WTC11 (cell line): ENCODE results near the gene TGM1. TPM values are rescaled to one million over a fixed set of nuclear protein-coding genes. Genes with fewer than 3 reads are reported as not detected.

ENCODE experiments used
- ATAC-seq: fragments of 200-7000 bp; cut with Tn5 transposase; 2 replicates; pipeline ENCODE4 v1.10.0; 2021; ENCODE audit warnings: mild to moderate bottlenecking, moderate library complexity
- CTCF ChIA-PET: fragments of 300-600 bp; sonication (Branson Sonifier 250); formaldehyde crosslinking; loops from one replicate; lab custom pipeline; 2021; ENCODE audit warnings: antibody characterized with exemption; lab: Charles Lee
- POLR2A ChIA-PET: fragments of 350-600 bp; sonication (Branson Sonifier 250); formaldehyde crosslinking; loops from one replicate; lab custom pipeline; 2021; ENCODE audit warnings: antibody characterized with exemption; lab: Charles Lee
- DNase-seq: peaks from one replicate; pipeline ENCODE4 v3.0.0; 2021; ENCODE audit warnings: low spot score
- H3K27ac Mint-ChIP-seq: 2 replicates; pipeline ENCODE4 v1.8.0; 2021; ENCODE audit warnings: mixed read lengths
- H3K27me3 Mint-ChIP-seq: 2 replicates; pipeline ENCODE4 v1.8.0; 2021; ENCODE audit warnings: low read depth, mild to moderate bottlenecking, moderate library complexity, mixed read lengths
- H3K36me3 Mint-ChIP-seq: 2 replicates; pipeline ENCODE4 v1.8.0; 2021; ENCODE audit warnings: mixed read lengths
- H3K4me1 Mint-ChIP-seq: 2 replicates; pipeline ENCODE4 v1.8.0; 2022; ENCODE audit warnings: mixed read lengths
- H3K4me3 Mint-ChIP-seq: 2 replicates; pipeline ENCODE4 v1.8.0; 2021; ENCODE audit warnings: mild to moderate bottlenecking, moderate library complexity, mixed read lengths
- H3K9me3 Mint-ChIP-seq: 2 replicates; pipeline ENCODE4 v1.8.0; 2021; ENCODE audit warnings: mixed read lengths
- AFF4 ChIP-seq: sonication (generic); formaldehyde crosslinking; IDR thresholded peaks from 2 replicates; pipeline ENCODE4 v1.8.1; 2023; ENCODE audit warnings: mild to moderate bottlenecking, missing genetic modification reagents, borderline replicate concordance
- CTCF ChIP-seq: fragments of 200-600 bp; IDR thresholded peaks from 2 replicates; pipeline ENCODE4 v1.8.0; 2022; ENCODE audit warnings: antibody characterized with exemption
- E2F5 ChIP-seq: sonication (generic); formaldehyde crosslinking; IDR thresholded peaks from 2 replicates; pipeline ENCODE4 v1.8.1; 2022; ENCODE audit warnings: mild to moderate bottlenecking, moderate library complexity, missing genetic modification reagents
- EMX1 ChIP-seq: fragments of 250-450 bp; sonication (Bioruptor Pico); IDR thresholded peaks from 2 replicates; pipeline ENCODE4 v1.8.0; 2021; ENCODE audit warnings: mild to moderate bottlenecking
- ESRRA ChIP-seq: sonication (generic); formaldehyde crosslinking; IDR thresholded peaks from 2 replicates; pipeline ENCODE4 v1.8.1; 2022; ENCODE audit warnings: mild to moderate bottlenecking, missing genetic modification reagents, borderline replicate concordance
- FOXJ3 ChIP-seq: sonication (generic); formaldehyde crosslinking; IDR thresholded peaks from 2 replicates; pipeline ENCODE4 v1.9.0; 2021; ENCODE audit warnings: missing genetic modification reagents, mild to moderate bottlenecking, borderline replicate concordance
- NR1H2 ChIP-seq: sonication (generic); formaldehyde crosslinking; IDR thresholded peaks from 2 replicates; pipeline ENCODE4 v1.9.0; 2021; ENCODE audit warnings: mild to moderate bottlenecking, moderate library complexity, missing genetic modification reagents
- NR3C1 ChIP-seq: sonication (generic); formaldehyde crosslinking; conservative IDR thresholded peaks from 2 replicates; pipeline ENCODE4 v1.8.1; 2023; ENCODE audit warnings: low read depth, mild to moderate bottlenecking, missing genetic modification reagents
- PRRX2 ChIP-seq: fragments of 250-450 bp; sonication (Bioruptor Pico); IDR thresholded peaks from 2 replicates; pipeline ENCODE4 v1.8.0; 2021; ENCODE audit warnings: mild to moderate bottlenecking
- SOX15 ChIP-seq: fragments of 250-450 bp; sonication (Bioruptor Pico); IDR thresholded peaks from 2 replicates; pipeline ENCODE4 v1.9.0; 2021; ENCODE audit warnings: mild to moderate bottlenecking
- TEAD4 ChIP-seq: sonication (generic); formaldehyde crosslinking; IDR thresholded peaks from 2 replicates; pipeline ENCODE4 v1.8.0; 2022; ENCODE audit warnings: mild to moderate bottlenecking, missing genetic modification reagents
- ZNF232 ChIP-seq: sonication (generic); formaldehyde crosslinking; IDR thresholded peaks from 2 replicates; pipeline ENCODE4 v1.8.0; 2022; ENCODE audit warnings: mild to moderate bottlenecking, missing genetic modification reagents
- ZNF263 ChIP-seq: sonication (generic); formaldehyde crosslinking; IDR thresholded peaks from 2 replicates; pipeline ENCODE4 v1.8.1; 2022; ENCODE audit warnings: low read depth, mild to moderate bottlenecking, moderate library complexity, missing genetic modification reagents
- ZNF423 ChIP-seq: fragments of 250-450 bp; sonication (Bioruptor Pico); IDR thresholded peaks from 2 replicates; pipeline ENCODE4 v2.1.2; 2022; ENCODE audit warnings: mild to moderate bottlenecking, moderate library complexity
- ZNF532 ChIP-seq: fragments of 250-450 bp; sonication (Bioruptor Pico); IDR thresholded peaks from 2 replicates; pipeline ENCODE4 v1.9.0; 2021; ENCODE audit warnings: mild to moderate bottlenecking, borderline replicate concordance
- total RNA-seq: library from RNA; stranded (reverse); gene quantifications from 3 replicates; pipeline ENCODE4 v1.2.3, GENCODE V29; 2021
- TF ChIP-seq, protein P1 (sequence below): sonication (generic); formaldehyde crosslinking; IDR thresholded peaks from 2 replicates; pipeline ENCODE4 v1.8.1; 2023; ENCODE audit warnings: mild to moderate bottlenecking, moderate library complexity, missing genetic modification reagents
- TF ChIP-seq, protein P2 (sequence below): sonication (generic); formaldehyde crosslinking; IDR thresholded peaks from 2 replicates; pipeline ENCODE4 v1.8.1; 2023; ENCODE audit warnings: mild to moderate bottlenecking, missing genetic modification reagents, moderate library complexity
- TF ChIP-seq, protein P3 (sequence below): sonication (generic); formaldehyde crosslinking; IDR thresholded peaks from 2 replicates; pipeline ENCODE4 v1.8.0; 2023; ENCODE audit warnings: missing genetic modification reagents
- TF ChIP-seq, protein P4 (sequence below): sonication (generic); formaldehyde crosslinking; IDR thresholded peaks from 2 replicates; pipeline ENCODE4 v1.8.1; 2023; ENCODE audit warnings: mild to moderate bottlenecking, missing genetic modification reagents

Gene TGM1
- total RNA-seq, 1 experiment from 2014 or later: 5.2 TPM

DNA sequence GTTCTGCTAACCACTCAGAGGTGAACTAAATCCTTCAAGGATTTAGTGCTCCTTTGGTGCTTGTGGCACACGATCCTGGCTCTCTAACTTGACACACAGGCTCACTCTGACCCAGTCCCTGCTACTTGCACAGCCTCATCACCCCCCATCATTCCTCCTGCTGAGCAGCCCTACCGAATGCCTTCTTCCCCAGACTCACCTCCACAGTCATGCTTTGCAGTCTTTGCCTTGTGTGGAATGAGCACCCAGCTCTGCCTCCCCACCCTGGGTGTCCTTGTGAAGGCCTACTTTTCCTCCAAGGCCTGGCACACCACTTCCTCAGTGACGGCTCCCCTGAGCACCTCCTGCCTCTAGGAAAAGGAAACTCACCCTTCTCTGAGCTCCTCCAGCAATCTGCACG is 12.6 kb downstream of the TGM1 start:
- ChIA-PET CTCF (interaction anchor here (0.7 to 3.8 kb wide), 4 partner anchors 8 to 83 kb away, joined by 3 to 26 read pairs (median 9); partner anchors contain the start of gene TINF2), POLR2A (no interaction called here)
- no peaks in the 10 kb centered on the region for H3K36me3 Mint-ChIP-seq
- peaks cover 13% of the 10 kb centered on the region for H3K27me3 Mint-ChIP-seq
- no peak overlapping the region for H3K4me3 Mint-ChIP-seq
- H3K27ac Mint-ChIP-seq: no peak overlapping the region
- no peaks in the 10 kb centered on the region for H3K4me1 Mint-ChIP-seq
- H3K9me3 Mint-ChIP-seq: no peaks in the 10 kb centered on the region
- DNase-seq (no peak), ATAC-seq (no peak)
- TF ChIP-seq ZNF423 (no peak), E2F5 (no peak), ESRRA (CRISPR knock-in tag) (no peak), NR1H2 (CRISPR knock-in tag) (no peak), ZNF532 (CRISPR knock-in tag) (no peak), ZNF263 (no peak), AFF4 (no peak), EMX1 (no peak), NR3C1 (CRISPR knock-in tag) (no peak), CTCF (no peak), PRRX2 (CRISPR knock-in tag) (no peak), TEAD4 (CRISPR knock-in tag) (no peak), ZNF232 (no peak), FOXJ3 (no peak), SOX15 (CRISPR knock-in tag) (no peak)
- TF ChIP-seq, protein P1, sequence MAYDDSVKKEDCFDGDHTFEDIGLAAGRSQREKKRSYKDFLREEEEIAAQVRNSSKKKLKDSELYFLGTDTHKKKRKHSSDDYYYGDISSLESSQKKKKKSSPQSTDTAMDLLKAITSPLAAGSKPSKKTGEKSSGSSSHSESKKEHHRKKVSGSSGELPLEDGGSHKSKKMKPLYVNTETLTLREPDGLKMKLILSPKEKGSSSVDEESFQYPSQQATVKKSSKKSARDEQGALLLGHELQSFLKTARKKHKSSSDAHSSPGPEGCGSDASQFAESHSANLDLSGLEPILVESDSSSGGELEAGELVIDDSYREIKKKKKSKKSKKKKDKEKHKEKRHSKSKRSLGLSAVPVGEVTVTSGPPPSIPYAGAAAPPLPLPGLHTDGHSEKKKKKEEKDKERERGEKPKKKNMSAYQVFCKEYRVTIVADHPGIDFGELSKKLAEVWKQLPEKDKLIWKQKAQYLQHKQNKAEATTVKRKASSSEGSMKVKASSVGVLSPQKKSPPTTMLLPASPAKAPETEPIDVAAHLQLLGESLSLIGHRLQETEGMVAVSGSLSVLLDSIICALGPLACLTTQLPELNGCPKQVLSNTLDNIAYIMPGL: no peak
- TF ChIP-seq, protein P2, sequence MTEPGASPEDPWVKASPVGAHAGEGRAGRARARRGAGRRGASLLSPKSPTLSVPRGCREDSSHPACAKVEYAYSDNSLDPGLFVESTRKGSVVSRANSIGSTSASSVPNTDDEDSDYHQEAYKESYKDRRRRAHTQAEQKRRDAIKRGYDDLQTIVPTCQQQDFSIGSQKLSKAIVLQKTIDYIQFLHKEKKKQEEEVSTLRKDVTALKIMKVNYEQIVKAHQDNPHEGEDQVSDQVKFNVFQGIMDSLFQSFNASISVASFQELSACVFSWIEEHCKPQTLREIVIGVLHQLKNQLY (CRISPR knock-in tag): no peak
- TF ChIP-seq, protein P3, sequence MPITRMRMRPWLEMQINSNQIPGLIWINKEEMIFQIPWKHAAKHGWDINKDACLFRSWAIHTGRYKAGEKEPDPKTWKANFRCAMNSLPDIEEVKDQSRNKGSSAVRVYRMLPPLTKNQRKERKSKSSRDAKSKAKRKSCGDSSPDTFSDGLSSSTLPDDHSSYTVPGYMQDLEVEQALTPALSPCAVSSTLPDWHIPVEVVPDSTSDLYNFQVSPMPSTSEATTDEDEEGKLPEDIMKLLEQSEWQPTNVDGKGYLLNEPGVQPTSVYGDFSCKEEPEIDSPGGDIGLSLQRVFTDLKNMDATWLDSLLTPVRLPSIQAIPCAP: no peak
- TF ChIP-seq, protein P4, sequence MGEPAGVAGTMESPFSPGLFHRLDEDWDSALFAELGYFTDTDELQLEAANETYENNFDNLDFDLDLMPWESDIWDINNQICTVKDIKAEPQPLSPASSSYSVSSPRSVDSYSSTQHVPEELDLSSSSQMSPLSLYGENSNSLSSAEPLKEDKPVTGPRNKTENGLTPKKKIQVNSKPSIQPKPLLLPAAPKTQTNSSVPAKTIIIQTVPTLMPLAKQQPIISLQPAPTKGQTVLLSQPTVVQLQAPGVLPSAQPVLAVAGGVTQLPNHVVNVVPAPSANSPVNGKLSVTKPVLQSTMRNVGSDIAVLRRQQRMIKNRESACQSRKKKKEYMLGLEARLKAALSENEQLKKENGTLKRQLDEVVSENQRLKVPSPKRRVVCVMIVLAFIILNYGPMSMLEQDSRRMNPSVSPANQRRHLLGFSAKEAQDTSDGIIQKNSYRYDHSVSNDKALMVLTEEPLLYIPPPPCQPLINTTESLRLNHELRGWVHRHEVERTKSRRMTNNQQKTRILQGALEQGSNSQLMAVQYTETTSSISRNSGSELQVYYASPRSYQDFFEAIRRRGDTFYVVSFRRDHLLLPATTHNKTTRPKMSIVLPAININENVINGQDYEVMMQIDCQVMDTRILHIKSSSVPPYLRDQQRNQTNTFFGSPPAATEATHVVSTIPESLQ (CRISPR knock-in tag): no peak
